GM12872 (cell line): Measurements from ENCODE around the gene HEXD.

Source experiments
- CTCF ChIP-seq: IDR thresholded peaks from 3 replicates; pipeline ENCODE4 v1.5.1; 2011; ENCODE audit warnings: low read depth, mild to moderate bottlenecking, low read length, moderate library complexity; ENCODE audit not compliant: insufficient read depth

Gene HEXD

GRCh38 chr17:82450357-82451106 lies 32.4 kb downstream of the HEXD start, which contains the start of gene CYBC1:
Gene CYBC1 (minus strand): TSS chr17:82450752. CDS start chr17:82449254, 1,498 bp downstream.
- no peak for TF ChIP-seq CTCF

- TF ChIP-seq CTCF: no peak
These were observed 34.0 kb downstream of the HEXD start for GRCh38 chr17:82452162-82452561.

GRCh38 chr17:82457073-82457928 lies 39.2 kb downstream of the HEXD start:
- no peak for TF ChIP-seq CTCF

- no peak for TF ChIP-seq CTCF
These were observed 39.7 kb downstream of the HEXD start for GRCh38 chr17:82457929-82458178.

DNA sequence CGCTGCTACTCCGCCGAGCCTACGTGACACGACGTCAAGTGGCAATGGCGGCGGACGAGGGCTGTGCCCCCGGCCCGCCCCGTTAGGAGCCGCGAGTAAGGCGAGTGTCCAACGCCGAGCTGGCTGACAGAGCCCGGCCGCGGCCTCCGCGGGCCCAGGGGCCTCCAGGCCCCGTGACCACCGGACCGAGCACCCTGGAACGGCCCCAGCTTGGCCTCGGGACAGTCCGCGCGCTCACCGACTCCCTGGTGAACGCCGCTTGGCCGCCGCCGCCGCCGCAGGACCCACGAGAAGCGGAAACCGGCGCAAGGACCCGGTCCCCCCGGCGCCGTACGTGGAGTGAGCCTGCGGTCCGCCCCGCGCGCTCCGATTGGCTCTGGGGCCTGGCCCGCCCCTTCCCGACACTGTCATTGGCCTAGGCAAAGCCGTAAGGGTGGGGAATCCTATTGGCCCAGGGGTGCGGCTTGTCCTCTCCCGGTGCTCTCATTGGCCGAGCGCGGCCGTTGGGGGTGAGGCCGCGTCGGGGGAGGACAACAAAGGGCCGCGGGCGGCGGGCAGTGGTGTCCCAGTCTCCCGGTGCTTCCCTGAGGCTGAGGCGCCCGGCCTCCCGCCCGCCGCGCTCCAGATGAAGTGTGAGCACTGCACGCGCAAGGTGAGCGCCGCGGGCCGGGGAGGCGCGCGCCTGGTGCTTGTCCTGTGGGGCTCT lies 40.2 kb downstream of the HEXD start, which contains the start of gene NARF:
NARF (plus strand) TSS at position 563 of the 706 bp plus-strand sequence; CDS start at position 626, 63 bp downstream.
- TF ChIP-seq CTCF: no peak

GRCh38 chr17:82458885-82459424 lies 40.8 kb downstream of the HEXD start:
- no peak for TF ChIP-seq CTCF
